ENCODE measurements around the gene ACOT12.
"Not testable (repeated sequence)": the region's sequence is repeated elsewhere in the genome, so short reads cannot be mapped to it uniquely, and the experiment has no call there.

Gene ACOT12

GRCh38 chr5:81345411-81346003, 48.4 kb downstream of the ACOT12 start:
- H3K4me3 ChIP-seq (ENCODE audit: low read depth, low read length), result no peak overlapping the region

- no peak overlapping the region for H3K4me3 ChIP-seq (ENCODE audit: low read depth, low read length)
Measured at GRCh38 chr5:81344736-81345135, 49.2 kb downstream of the ACOT12 start.

GRCh38 chr5:81338213-81338612, 55.7 kb downstream of the ACOT12 start:
- H3K4me3 ChIP-seq (ENCODE audit: low read depth, low read length), result not testable (repeated sequence)

GRCh38 chr5:81337803-81338202, 56.1 kb downstream of the ACOT12 start:
- H3K4me3 ChIP-seq (ENCODE audit: low read depth, low read length), result no peak overlapping the region

- no peak overlapping the region for H3K4me3 ChIP-seq (ENCODE audit: low read depth, low read length)
Measured at GRCh38 chr5:81336556-81336955, 57.4 kb downstream of the ACOT12 start.

- H3K4me3 ChIP-seq (ENCODE audit: low read depth, low read length), result no peak overlapping the region
Measured at GRCh38 chr5:81335946-81336345, 58.0 kb downstream of the ACOT12 start.

GRCh38 chr5:81334304-81335061, 59.5 kb downstream of the ACOT12 start:
- no peak overlapping the region for H3K4me3 ChIP-seq (ENCODE audit: low read depth, low read length)

GRCh38 chr5:81326554-81326953, 67.4 kb downstream of the ACOT12 start:
- no peak overlapping the region for H3K4me3 ChIP-seq (ENCODE audit: low read depth, low read length)

GRCh38 chr5:81317536-81317935, 76.4 kb downstream of the ACOT12 start:
- H3K4me3 ChIP-seq (ENCODE audit: low read depth, low read length), result no peak overlapping the region

- H3K4me3 ChIP-seq (ENCODE audit: low read depth, low read length), result no peak overlapping the region
Measured at GRCh38 chr5:81316571-81316970, 77.4 kb downstream of the ACOT12 start.

- H3K4me3 ChIP-seq (ENCODE audit: low read depth, low read length), result no peak overlapping the region
Measured at GRCh38 chr5:81315830-81316229, 78.1 kb downstream of the ACOT12 start.

- no peak overlapping the region for H3K4me3 ChIP-seq (ENCODE audit: low read depth, low read length)
Measured at GRCh38 chr5:81315336-81315735, 78.6 kb downstream of the ACOT12 start.

GRCh38 chr5:81314581-81314980, 79.4 kb downstream of the ACOT12 start:
- no peak overlapping the region for H3K4me3 ChIP-seq (ENCODE audit: low read depth, low read length)

GRCh38 chr5:81313686-81314085, 80.2 kb downstream of the ACOT12 start:
- no peak overlapping the region for H3K4me3 ChIP-seq (ENCODE audit: low read depth, low read length)

- H3K4me3 ChIP-seq (ENCODE audit: low read depth, low read length), result no peak overlapping the region
Measured at GRCh38 chr5:81313278-81313677, 80.7 kb downstream of the ACOT12 start.

- no peak overlapping the region for H3K4me3 ChIP-seq (ENCODE audit: low read depth, low read length)
Measured at GRCh38 chr5:81310402-81311063, 83.4 kb downstream of the ACOT12 start.

GRCh38 chr5:81308836-81309235, 85.1 kb downstream of the ACOT12 start:
- H3K4me3 ChIP-seq (ENCODE audit: low read depth, low read length), result no peak overlapping the region

- H3K4me3 ChIP-seq (ENCODE audit: low read depth, low read length), result no peak overlapping the region
Measured at GRCh38 chr5:81305785-81306184, 88.1 kb downstream of the ACOT12 start.

- H3K4me3 ChIP-seq (ENCODE audit: low read depth, low read length), result no peak overlapping the region
Measured at GRCh38 chr5:81303563-81303962, 90.4 kb downstream of the ACOT12 start.

GRCh38 chr5:81302596-81302995, 91.3 kb downstream of the ACOT12 start:
- H3K4me3 ChIP-seq (ENCODE audit: low read depth, low read length), result no peak overlapping the region

- H3K4me3 ChIP-seq (ENCODE audit: low read depth, low read length), result peak within 1 kb of the TSS; percentile 96
Measured at GRCh38 chr5:81301271-81302015, 92.5 kb downstream of the ACOT12 start, which contains the start of gene ZCCHC9. ZCCHC9 (plus strand) TSS chr5:81301587; CDS start chr5:81304758, 3,171 bp downstream.
